Ectodermal cell (in vitro differentiated cells): Measurements from ENCODE around the gene PRKCA.

Experiments
- H3K27ac ChIP-seq: 2 replicates; pipeline ENCODE4 v1.7.0; 2013; ENCODE audit warnings: mild to moderate bottlenecking, low read depth, low read length; ENCODE audit not compliant: insufficient read depth, poor library complexity, severe bottlenecking
- H3K27me3 ChIP-seq: 2 replicates; pipeline ENCODE4 v1.7.0; 2013; ENCODE audit warnings: mild to moderate bottlenecking, low read length; ENCODE audit not compliant: insufficient read depth, control insufficient read depth, poor library complexity, severe bottlenecking
- H3K36me3 ChIP-seq: one replicate; pipeline ENCODE4 v1.7.0; 2013; ENCODE audit warnings: low read length; ENCODE audit not compliant: control insufficient read depth, insufficient read depth
- H3K4me1 ChIP-seq: one replicate; pipeline ENCODE4 v1.7.0; 2013; ENCODE audit warnings: low read length; ENCODE audit not compliant: control insufficient read depth, insufficient read depth
- H3K4me3 ChIP-seq: 2 replicates; pipeline ENCODE4 v1.7.0; 2013; ENCODE audit warnings: low read depth, low read length, control low read depth; ENCODE audit not compliant: insufficient read depth
- H3K9me3 ChIP-seq: 2 replicates; pipeline ENCODE4 v1.7.0; 2013; ENCODE audit warnings: mild to moderate bottlenecking, low read length, moderate library complexity; ENCODE audit not compliant: control insufficient read depth
- WGBS, 2 experiments: methylation state at CpG; one replicate each; pipeline ENCODE4 v1.1.7; 2013; ENCODE audit warnings: missing lambda C conversion rate in 2 of 2; 5-methylcytosine and 5-hydroxymethylcytosine counted together

The PRKCA gene

GRCh38 chr17:66467766-66468165, 165.4 kb downstream of the PRKCA start:
- H3K27ac ChIP-seq = no peak overlapping the region
- WGBS, 2 experiments = 91 to 92% methylated on average over 5 to 6 of the region's 6 CpGs
- H3K4me1 ChIP-seq = peaks cover 33% of the 10 kb centered on the region
- no peak overlapping the region for H3K4me3 ChIP-seq
- H3K36me3 ChIP-seq = no peaks in the 10 kb centered on the region
- H3K27me3 ChIP-seq = no peaks in the 10 kb centered on the region
- H3K9me3 ChIP-seq = no peaks in the 10 kb centered on the region

- no peaks in the 10 kb centered on the region for H3K9me3 ChIP-seq
- no peak overlapping the region for H3K27ac ChIP-seq
- no peaks in the 10 kb centered on the region for H3K27me3 ChIP-seq
- peaks cover 33% of the 10 kb centered on the region for H3K4me1 ChIP-seq
- H3K4me3 ChIP-seq = no peak overlapping the region
- H3K36me3 ChIP-seq = no peaks in the 10 kb centered on the region
- 66 to 70% methylated on average over 5 of the region's 5 CpGs for WGBS, 2 experiments
These were observed 166.1 kb downstream of the PRKCA start for GRCh38 chr17:66468241-66469087.

DNA sequence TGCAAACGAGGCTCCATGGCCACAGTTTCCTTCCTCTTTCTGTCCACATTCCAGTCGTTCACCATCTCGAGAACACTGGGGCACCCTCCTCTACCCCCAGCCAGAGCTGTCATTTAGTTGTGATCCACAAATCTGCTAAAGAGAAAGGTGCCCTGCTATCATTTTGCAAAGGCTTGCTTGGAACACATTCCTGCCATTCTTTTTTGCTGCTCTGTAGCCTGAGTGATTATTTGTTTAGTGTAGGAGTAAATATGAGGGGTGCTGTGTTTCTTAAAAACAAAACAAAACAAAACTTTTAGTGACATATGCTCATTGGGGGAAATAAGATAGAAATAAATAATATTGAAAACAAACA, 166.7 kb downstream of the PRKCA start:
- Histone ChIP-seq H3K4me3 (no peak overlapping the region), H3K27ac (no peak overlapping the region), H3K36me3 (no peaks in the 10 kb centered on the region), H3K9me3 (no peaks in the 10 kb centered on the region), H3K27me3 (no peaks in the 10 kb centered on the region), H3K4me1 (peaks cover 37% of the 10 kb centered on the region)
- 4 to 28% methylated on average over 3 of the region's 3 CpGs for WGBS, 2 experiments

- Histone ChIP-seq H3K27me3 (no peaks in the 10 kb centered on the region), H3K9me3 (no peaks in the 10 kb centered on the region), H3K27ac (no peak overlapping the region), H3K4me1 (peaks cover 41% of the 10 kb centered on the region), H3K4me3 (no peak overlapping the region), H3K36me3 (no peaks in the 10 kb centered on the region)
- WGBS, 2 experiments = 90 to 94% methylated on average over 1 of the region's 1 CpG
These were observed 167.0 kb downstream of the PRKCA start for GRCh38 chr17:66469461-66469860.

GRCh38 chr17:66469890-66470289, 167.5 kb downstream of the PRKCA start:
- Histone ChIP-seq H3K27me3 (no peaks in the 10 kb centered on the region), H3K9me3 (no peaks in the 10 kb centered on the region), H3K4me1 (peaks cover 46% of the 10 kb centered on the region), H3K36me3 (no peaks in the 10 kb centered on the region), H3K27ac (no peak overlapping the region), H3K4me3 (no peak overlapping the region)
- 79 to 86% methylated on average over 3 of the region's 4 CpGs for WGBS, 2 experiments

- Histone ChIP-seq H3K9me3 (no peaks in the 10 kb centered on the region), H3K27ac (no peak overlapping the region), H3K27me3 (no peaks in the 10 kb centered on the region), H3K4me3 (no peak overlapping the region), H3K4me1 (peaks cover 37% of the 10 kb centered on the region), H3K36me3 (no peaks in the 10 kb centered on the region)
- WGBS, 2 experiments = 92 to 98% methylated on average over 3 to 4 of the region's 4 CpGs
These were observed 169.7 kb downstream of the PRKCA start for GRCh38 chr17:66472123-66472522.

GRCh38 chr17:66474258-66474657, 171.8 kb downstream of the PRKCA start:
- Histone ChIP-seq H3K36me3 (no peaks in the 10 kb centered on the region), H3K4me1 (peaks cover 24% of the 10 kb centered on the region), H3K27ac (peak overlapping the region; percentile 22), H3K27me3 (no peaks in the 10 kb centered on the region), H3K9me3 (no peaks in the 10 kb centered on the region), H3K4me3 (no peak overlapping the region)
- WGBS, 2 experiments = 94 to 100% methylated on average over 1 of the region's 1 CpG

DNA sequence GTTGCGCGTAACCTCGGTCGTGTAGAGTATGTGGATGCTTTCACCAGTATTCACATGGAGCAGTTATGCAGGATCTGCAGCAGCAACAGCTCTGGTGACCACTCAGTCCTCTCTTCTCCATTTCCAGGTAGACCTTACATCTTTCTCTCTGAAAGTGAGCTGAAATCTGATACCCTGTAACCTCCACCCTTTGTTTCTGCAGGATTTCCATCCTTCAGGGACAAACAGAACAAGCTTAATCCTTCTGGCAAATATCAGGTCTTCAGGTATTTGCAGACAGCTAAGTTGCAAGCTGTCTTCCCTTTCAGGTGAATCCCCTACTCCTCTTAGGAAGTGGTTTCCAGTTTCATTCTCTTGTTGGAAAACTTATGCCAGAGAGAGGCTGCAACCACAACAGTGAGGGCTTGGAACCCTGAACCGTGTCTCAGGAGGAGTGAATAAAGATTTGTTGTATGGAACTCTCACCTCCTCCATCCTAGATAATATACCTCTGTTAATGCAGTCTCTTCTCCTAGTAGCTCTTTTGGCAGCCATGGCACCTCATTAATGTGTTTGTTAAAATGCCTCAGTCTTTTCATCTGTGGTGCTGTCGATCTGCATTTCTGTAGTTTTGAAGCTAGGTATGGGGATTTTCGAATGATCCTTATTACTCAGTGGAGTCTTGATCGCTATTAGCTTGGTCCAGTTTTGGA, 172.5 kb downstream of the PRKCA start:
- 63 to 77% methylated on average over 7 to 8 of the region's 8 CpGs for WGBS, 2 experiments
- H3K4me3 ChIP-seq = no peak overlapping the region
- peak overlapping the region; percentile 22 for H3K27ac ChIP-seq
- H3K36me3 ChIP-seq = no peaks in the 10 kb centered on the region
- H3K4me1 ChIP-seq = peaks cover 17% of the 10 kb centered on the region
- H3K27me3 ChIP-seq = no peaks in the 10 kb centered on the region
- no peaks in the 10 kb centered on the region for H3K9me3 ChIP-seq

DNA sequence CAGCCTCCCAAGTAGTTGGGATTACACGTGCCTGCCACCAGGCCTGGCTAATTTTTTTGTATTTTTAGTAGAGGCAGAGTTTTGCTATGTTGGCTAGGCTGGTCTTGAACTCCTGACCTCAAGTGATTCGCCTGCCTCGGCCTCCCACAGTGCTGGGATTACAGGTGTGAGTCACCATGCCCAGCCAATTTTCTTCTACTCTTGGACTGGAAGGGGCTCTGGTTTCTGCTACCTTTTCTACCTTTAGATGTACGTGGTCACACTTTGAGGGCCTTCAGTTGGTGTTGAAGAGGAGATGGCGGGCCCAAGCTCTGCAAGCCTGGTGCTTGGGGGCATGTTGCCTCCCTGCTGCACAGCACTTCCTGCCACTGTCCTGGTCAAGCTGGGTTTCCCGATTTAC, 173.6 kb downstream of the PRKCA start:
- 91 to 92% methylated on average over 6 of the region's 6 CpGs for WGBS, 2 experiments
- no peaks in the 10 kb centered on the region for H3K9me3 ChIP-seq
- H3K27ac ChIP-seq = no peak overlapping the region
- no peaks in the 10 kb centered on the region for H3K27me3 ChIP-seq
- H3K4me1 ChIP-seq = peaks cover 17% of the 10 kb centered on the region
- no peaks in the 10 kb centered on the region for H3K36me3 ChIP-seq
- no peak overlapping the region for H3K4me3 ChIP-seq

GRCh38 chr17:66477615-66478283, 175.3 kb downstream of the PRKCA start:
- Histone ChIP-seq H3K27ac (no peak overlapping the region), H3K27me3 (no peaks in the 10 kb centered on the region), H3K9me3 (no peaks in the 10 kb centered on the region), H3K4me3 (no peak overlapping the region), H3K4me1 (peaks cover 17% of the 10 kb centered on the region), H3K36me3 (no peaks in the 10 kb centered on the region)
- WGBS, 2 experiments = 95 to 97% methylated on average over 11 of the region's 11 CpGs
